HG03442 (cell line): ENCODE data around the gene PSAT1.
"Not testable (repeated sequence)": the region's sequence is repeated elsewhere in the genome, so short reads cannot be mapped to it uniquely, and the experiment has no call there.

Experiments used
- ATAC-seq: cut with Tn5 transposase; IDR thresholded peaks from one replicate; pipeline ENCODE4 v1.9.1; 2021; ENCODE audit warnings: mild to moderate bottlenecking, moderate library complexity; ENCODE audit not compliant: unreplicated experiment

The PSAT1 gene

DNA sequence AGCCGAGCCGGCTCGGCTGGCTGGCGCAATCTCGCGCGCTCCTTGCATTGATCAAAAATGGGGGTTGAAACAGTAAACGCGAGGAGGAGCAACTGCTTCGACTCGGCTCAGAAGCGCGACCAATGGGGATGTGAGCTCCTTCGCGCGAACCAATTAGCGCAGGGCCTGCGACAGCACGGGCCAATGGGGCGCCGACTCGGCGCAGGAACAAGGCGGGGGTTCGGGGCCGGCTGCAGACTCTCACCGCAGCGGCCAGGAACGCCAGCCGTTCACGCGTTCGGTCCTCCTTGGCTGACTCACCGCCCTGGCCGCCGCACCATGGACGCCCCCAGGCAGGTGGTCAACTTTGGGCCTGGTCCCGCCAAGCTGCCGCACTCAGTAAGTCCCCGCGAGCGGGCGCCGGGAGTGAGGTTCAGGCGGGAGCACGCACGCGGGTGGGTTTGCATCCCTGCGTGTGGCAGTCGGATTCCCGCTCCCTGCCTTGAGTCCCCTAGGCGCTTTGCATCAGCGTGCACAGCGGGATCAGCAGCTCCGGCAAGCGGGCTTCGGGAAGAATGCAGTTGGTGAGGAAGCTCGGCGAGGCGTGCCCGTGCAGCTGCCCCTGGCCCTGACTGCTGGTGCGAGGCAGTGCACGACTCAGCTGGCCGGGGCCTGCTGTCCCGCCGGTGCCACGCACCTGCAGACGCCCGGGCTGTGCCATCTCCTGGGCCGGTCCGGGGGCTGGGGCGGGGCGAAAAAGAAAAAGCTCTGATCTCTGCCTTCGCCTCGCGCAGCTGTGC, at the start of gene PSAT1:
TSS of gene PSAT1 (plus strand) at position 233 of the 779 bp plus-strand sequence. CDS start at position 319, 86 bp downstream.
- ATAC-seq, result peak; percentile 98

DNA sequence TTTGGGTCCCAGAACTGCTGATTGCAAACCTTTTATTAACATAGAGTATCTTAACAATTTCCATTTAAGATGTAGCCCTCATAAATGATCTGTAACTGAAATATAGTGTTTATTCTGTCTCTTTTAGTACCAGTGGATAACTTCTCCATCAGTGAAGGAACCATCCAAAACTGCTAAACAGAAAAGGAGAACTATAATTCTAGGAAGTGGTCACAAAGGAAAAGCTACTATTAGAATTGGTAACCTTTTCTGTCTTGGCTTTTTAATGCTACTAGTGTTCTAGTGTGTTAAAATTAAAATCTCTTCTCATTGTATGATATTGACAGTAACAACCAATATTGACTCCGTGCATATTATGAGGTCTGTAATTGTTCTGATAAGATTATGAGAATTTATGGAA, 48.3 kb upstream of the PSAT1 start:
- ATAC-seq, result no peak

DNA sequence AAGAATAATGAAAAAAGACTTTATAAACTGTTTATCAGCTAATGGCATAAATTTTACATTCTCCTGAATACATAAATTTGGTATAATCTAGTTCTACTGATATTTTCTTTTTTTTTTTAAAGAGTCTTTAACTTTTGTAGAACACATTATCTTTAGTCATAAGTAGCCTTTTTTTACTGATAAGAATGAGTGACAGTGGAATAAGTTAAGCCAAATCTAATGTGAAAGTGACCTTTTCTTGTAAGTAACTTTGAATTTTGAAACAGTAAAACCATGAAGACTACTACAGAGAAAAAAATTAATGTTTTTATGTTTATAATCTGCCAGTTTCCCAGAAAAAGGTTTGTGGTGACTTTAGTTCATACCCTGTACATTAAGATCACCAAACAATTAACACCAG, 47.4 kb upstream of the PSAT1 start:
- ATAC-seq, result no peak

DNA sequence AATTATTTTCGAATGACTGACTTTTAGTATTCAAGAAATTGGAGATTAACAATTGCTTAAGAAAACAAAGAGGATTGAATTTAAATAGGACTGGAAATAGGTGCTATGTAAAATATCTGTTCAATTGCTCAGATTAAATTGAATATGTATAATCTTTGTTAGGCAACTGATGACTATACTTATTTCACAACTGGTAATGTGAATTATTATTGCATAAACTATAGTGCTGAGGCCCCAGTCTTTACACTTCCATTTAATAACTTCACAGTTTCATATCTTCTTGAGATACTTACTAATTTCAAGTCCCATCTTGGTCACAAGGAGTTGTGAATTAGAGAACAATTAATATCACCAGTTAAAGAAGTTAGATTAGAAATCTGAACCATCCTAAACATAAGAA, 44.3 kb upstream of the PSAT1 start:
- ATAC-seq, result no peak

DNA sequence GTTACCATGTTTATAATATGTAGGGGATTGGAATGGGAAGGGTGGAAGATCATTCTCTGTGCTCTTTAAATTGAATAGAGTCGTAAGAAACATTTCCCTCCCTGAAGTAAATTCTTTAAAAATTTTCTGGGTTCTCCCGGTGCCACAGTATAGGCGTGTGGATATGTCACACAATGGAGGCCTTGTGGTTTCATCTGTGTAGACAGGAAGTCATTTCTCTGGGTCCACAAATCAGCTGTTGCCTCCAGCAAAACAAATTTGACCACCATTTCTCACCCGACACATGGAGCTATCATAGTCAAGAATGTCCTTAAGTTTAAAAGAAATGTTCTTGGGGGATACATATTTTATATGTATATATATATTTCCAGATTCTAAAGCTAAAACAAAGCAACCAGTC, 43.6 kb upstream of the PSAT1 start:
- ATAC-seq, result no peak

DNA sequence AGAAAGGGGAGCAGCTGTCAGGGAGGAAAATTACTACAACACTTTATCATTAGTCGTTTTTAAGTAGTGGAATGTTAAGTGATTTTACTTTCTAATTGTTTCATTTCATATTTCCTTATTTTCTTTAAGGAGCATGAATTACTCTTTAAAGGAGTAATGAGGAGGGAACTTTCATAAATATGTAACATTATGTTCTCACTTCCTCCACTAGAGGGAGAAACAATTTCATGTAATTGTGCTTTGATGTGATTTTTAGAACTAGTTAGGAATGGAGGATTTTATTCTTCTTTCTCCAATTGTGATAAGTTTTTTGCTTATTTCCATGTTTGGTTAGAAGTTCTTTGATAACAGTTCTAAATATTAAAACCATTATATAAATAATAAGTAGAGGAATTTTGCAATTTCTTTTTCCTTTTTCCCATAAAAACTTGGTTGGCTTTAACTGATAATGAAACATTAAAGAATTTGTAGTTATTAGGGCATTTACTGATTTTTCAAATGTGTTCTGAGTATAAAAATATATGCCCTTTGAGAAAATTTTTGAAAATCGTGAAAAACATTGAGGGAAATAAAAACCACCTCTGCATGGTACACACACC, 35.4 kb upstream of the PSAT1 start:
- ATAC-seq, result no peak

DNA sequence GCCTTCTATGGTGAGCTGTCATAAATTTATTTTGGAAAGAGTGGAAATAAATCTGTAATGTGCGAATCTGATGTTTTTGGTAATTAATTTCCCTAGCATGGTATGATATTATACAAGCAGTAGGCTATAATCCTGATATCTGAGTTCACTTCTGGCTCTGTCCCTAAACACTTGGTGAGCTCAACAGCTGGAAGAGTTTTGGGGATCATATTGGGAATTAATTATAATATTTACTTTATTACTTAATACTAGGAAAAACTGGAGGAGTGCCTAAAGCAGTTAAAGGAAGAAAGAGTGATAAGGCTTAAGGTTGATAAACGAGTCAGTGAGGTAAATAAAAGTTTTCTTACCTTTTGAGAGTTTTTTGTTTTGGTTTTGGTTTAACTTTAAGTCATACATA, 34.3 kb upstream of the PSAT1 start:
- no peak for ATAC-seq

DNA sequence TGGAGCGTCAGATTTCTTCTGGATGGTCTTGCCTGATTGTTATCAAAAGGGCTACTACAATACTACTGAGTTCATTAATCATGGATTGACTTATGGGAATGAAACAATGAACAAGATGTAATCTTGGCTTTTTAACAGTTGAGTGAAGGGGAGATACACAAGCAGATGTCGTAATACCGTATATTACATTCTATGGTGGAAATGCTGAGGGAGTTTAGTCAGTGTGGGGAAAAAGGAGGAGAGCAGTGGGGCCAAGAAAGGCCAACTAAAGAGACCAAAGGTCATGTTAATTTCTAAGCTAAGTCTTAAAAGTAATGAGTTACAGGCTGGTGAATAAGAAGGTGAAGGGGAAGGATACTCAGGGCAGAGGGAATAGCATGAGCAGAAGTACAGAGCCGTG, 29.0 kb upstream of the PSAT1 start:
- ATAC-seq, result no peak

DNA sequence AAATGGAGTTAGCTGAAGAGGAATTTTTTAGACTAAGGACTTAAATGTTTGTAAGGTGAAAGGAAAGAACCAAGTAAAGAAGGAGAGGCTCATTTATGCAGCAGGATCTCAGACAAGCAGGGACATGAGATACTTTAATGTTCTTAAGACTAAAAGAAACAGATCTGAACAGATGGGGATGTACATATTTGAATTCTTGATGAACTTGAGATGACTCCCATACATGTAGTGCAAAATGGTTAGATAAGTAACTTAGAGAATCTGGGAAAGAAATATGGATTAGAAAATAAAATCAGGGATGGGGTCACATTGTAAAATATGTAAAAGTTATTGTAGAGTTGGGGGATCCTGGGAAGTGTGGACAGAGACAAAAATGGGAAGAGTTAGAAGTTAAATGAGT, 27.1 kb upstream of the PSAT1 start:
- no peak for ATAC-seq

DNA sequence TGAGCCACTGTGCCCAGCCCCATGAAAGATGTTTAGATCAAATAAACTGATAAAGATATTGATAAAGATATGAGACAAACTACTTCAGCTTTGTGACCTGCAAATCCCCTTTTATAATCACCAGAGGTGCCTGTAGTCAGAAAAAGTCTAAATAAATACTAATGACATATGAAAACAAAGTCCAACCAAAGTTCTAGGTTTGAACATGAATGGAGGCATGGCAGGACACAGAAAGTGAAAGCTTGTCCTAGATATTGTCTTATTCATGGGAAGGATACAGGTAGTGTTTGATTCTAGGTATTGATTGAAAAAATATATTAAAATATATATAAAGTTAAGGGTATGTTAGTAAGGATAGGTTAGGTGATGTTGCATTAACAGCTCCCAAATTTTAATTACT, 24.6 kb upstream of the PSAT1 start:
- no peak for ATAC-seq

DNA sequence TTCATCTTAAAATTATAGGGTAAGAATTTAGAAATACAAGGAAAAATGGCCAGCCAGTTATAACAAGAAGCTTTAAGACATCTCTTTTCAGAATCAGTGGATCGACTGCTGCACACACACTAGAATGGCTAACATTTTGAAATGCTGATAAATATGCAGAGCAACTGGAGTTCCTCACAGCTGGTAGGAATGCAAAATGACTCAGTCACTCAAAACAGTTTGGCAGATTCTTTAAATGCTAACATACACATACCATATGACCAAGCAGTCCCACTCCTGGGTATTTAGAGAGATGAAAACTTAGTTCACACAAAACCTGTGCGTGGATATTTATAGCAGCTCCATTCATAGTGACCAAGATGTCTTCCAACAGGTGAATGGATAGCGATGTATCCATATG, 23.2 kb upstream of the PSAT1 start:
- no peak for ATAC-seq

DNA sequence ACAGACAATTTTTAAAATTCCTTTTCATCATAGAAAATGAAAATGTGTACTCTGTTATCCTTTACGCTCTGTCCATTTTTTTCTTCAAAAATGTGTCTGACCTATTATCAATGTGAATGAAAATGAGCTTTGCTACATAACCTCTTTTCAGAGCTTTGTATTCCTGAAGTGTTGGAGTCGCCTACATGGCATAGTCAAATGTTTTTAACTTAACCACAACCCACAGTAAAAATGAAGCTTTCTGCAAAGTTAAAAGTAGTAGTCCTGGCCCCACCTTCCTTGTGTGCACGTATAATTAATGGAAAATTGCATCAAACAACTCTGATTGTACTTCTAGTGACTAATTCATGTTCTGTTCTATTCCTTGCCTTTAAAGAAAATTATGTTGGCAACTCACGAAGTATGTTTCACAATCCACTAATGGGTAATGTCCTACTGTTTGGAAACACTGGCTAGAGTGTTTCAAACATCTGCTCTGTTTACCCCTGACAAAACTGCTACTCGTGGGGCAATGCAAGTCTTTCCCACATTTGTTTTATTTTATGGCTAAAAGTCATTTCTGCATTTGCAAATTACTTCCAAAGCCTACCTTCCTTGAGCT, 18.6 kb upstream of the PSAT1 start:
- no peak for ATAC-seq

DNA sequence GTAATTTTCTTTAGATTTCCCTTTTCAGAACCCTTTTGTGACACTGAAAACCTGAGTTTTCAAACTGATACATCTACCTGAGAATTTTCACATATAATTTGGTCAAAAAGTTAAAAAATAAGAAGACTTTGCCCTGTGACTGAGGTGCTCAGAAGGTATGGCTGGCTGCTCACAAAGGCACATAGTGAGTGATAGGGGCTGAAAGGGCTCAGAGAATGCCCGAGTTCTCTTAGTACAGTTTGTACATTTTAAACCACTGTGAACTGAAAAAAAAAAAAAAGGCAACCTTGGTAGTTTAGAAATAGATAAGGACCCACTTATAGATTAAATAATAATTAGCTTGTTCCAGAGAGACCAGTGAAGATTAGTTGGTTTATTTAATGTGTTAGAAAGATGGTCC, 18.1 kb upstream of the PSAT1 start:
- no peak for ATAC-seq

DNA sequence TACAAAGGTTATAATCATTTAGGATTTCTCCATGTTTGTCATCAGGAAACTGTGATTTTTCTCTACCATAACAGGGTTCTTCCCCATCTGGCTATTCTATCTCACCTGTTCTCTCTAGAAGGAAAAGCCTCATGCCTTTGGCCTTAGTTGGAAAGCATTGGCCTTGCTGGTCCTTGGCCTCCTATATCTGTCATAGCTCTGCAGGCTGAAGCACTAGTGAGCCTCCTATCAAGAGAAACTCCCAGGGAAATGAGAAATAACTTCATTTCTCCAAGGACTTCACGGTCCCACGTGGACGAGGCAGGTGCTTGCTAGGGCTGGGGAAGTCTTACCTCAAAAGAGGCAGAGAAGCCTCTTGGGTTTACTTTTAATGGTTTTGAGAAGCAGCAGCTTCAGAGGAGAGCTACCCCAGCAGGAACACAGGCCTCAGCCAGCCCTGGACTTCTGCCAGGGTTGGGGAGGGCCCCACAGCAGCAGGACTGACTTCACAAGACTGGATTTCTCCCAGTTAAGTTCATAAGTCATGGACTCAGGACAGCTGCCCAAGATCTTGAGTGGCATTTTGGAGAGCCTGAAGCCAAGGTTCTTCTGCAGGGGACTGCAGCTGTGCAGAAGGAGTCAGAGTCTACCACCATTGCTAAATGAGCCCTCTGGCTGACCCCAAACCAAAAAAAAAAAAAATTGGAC, 15.8 kb upstream of the PSAT1 start:
- no peak for ATAC-seq

DNA sequence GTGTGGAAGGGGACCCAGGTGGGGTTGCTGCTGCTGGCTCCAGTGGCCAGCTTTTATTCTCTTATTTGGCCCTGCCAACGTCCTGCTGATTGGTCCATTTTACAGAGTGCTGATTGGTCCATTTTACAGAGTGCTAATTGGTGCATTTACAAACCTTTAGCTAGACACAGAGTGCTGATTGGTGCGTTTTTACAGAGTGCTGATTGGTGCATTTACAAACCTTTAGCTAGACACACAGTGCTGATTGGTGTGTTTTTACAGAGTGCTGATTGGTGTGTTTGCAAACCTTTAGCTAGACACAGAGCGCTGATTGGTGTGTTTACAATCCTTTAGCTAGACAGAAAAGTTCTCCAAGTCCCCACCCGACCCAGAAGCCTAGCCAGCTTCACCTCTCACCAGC, 12.7 kb upstream of the PSAT1 start:
- ATAC-seq, result not testable (repeated sequence)

DNA sequence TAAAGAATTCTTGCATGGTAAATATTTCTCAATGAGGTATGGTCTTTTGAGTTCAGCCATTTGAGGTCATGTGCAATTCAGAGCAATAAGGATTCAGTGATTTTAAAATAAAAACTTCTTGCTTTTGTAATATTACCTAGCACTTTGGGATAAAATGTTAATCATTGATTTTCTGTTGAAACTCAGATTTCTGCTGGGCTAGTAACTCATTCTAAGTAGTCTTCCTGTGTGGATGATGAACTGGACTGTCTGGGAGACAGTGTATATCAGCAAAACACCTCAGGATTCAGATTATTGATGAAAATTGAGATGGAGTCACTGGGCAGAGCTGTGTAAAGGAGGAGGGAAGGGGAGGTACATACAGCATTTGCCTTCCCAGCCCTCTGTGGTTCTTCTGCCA, 10.8 kb upstream of the PSAT1 start:
- ATAC-seq, result no peak

DNA sequence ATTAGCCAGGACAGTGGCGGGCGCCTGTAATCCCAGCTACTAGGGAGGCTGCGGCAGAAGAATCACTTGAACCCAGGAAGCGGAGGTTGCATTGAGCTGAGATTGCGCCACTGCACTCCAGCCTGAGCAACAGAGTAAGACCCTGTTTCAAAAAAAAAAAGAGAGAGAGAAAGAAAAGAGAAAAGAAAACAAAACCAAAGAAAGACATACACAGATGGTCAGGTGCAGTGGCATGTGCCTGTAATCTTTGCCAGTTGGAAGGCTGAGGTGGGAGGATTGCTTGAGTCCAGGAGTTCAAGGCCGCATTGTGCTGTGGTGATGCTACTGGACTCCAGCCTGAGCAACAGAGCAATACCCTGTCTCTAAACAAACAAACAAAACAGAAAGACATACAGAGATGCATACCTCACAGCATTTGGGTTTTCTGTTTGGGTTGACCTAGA, 10.0 kb upstream of the PSAT1 start:
- no peak for ATAC-seq

DNA sequence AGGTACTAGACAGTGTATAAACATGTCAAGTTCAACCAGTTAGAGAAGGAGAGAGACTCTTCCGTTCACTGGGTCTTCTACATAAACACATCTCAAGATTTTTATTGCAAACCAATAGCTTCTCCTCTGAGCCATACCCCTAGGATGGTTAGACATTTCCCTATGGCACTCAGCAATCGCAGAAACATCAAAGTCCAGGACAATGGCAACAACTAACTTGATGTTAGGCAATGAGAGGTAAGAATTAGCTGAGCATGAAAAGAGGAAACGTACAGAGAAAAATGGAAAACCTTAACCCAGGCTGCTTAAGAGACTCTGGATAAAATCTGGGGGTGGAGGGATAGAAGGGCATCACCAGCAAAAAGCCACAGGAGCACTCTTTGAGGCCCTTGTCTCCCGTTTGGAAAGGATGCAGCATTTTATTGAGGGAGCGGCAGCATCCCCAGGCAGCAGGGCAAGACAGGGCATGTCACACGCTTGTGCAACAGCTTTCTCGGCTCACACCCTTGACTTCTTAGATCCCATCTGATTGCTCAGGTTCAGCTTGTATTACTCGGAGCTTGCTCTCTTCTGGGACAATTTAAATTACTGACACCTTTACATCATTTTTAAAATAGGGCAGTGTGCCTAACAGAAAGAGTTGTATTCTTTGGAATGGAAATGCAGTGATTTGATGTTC, 8.6 kb upstream of the PSAT1 start:
- ATAC-seq, result no peak

DNA sequence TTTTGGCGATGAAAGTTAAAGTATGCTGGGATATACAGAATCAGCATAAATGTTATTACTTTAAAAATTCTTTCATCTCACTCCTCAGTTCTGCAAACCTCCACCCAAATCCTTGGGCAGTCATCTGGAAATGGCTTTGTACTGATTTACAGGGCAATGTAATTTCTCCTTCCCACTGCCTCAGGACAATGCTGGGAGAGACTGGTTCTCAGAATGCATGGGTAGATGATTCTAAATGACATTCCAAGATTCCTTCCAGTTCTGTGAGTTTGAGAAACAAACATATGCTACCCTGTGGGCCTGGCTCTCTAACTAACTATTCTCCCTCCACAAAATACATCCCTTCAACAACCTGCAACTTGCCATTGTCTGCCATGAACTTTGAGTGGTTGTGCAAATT, 7.5 kb upstream of the PSAT1 start:
- no peak for ATAC-seq

DNA sequence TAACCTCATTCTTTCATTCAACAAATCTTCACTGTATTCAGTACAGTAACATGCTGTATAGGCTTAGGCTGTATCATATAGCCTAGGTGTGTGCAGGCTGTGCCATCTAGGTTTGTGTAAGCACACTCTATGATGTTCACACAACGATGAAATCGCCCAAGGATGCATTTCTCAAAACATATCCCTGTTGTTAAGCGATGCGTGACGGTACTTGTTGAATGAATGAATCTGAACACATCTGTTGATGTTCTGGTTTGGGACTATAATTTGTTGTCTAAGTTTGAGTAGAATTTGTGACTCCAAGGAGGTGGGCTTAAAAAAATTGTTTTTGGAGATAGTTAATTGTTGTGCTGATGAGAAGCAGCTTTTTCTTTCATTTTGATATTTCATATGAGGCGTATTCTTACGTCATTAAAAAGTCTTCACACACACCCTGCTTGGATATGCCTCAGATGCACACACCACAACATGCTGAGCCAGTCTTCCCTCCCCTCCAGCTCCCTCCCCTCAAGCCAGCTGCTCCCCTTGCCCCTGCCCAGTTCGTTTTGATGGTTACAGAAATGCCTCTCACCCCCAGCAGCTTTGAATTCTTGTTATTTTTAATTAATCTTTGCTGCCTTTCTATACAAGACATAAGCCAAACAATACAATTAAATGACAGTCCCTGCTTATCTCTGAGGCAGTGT, 5.5 kb upstream of the PSAT1 start:
- no peak for ATAC-seq

DNA sequence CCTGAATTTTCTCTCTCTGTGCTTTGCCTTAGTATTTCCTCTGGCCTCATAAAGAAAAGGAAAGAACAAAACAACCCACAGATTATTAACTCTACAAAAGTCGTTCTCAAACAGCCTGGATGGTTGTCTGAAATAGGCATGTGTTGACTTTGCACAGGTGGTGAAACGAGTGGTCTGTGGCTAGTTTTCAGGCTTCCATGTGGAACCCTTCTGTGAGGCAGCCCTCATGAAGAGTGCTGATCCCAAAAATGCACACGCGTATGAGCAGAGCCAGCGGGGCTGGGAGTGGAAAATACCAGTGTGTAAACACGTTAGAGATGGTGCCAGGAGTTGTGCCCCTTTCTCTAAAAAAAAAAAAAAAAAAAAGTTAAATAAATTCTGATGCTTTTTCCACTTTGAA, 4.9 kb upstream of the PSAT1 start:
- ATAC-seq, result no peak
